OCI-LY3 (cell line): ENCODE data around the gene STX10.

Source experiments
- EZH2phosphoT487 ChIP-seq: fragments of 200-600 bp; shearing (Covaris generic); IDR thresholded peaks from 2 replicates; pipeline ENCODE4 v1.6.1; 2018; ENCODE audit warnings: antibody characterized with exemption, mixed run types, low read depth
- TF ChIP-seq, protein P1 (sequence below): fragments of 200-600, 300-600 bp; sonication (generic); IDR thresholded peaks from 2 replicates; pipeline ENCODE4 v1.5.1; 2014; ENCODE audit warnings: antibody characterized with exemption, low read length, low read depth

DNA sequence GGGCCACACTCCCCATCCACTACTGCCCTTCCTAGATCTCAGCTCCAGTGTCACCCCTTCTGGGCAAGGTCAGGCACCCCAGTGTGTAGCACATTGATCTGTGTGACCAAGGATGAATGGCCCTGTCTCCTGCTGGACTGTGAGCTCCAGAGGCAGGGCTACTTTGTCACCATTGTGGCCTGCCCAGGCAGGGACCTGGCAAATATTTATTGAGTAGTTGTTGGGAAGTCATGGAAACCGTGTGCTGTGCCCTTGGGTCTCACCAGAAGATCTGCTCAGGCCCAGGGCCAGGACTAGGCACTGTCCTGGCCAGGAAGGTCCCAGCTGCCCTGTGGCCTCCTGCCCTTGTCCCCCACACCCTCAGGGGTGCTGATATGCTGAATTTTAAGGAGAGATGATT lies 21.6 kb downstream of the STX10 start:
- TF ChIP-seq, protein P1, sequence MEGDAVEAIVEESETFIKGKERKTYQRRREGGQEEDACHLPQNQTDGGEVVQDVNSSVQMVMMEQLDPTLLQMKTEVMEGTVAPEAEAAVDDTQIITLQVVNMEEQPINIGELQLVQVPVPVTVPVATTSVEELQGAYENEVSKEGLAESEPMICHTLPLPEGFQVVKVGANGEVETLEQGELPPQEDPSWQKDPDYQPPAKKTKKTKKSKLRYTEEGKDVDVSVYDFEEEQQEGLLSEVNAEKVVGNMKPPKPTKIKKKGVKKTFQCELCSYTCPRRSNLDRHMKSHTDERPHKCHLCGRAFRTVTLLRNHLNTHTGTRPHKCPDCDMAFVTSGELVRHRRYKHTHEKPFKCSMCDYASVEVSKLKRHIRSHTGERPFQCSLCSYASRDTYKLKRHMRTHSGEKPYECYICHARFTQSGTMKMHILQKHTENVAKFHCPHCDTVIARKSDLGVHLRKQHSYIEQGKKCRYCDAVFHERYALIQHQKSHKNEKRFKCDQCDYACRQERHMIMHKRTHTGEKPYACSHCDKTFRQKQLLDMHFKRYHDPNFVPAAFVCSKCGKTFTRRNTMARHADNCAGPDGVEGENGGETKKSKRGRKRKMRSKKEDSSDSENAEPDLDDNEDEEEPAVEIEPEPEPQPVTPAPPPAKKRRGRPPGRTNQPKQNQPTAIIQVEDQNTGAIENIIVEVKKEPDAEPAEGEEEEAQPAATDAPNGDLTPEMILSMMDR, result no peak
- TF ChIP-seq EZH2phosphoT487, result no peak
